ENCODE results near the gene ESYT1.

ESYT1 gene

GRCh38 chr12:56158926-56159461, 30.9 kb downstream of the ESYT1 start (continued):
- TF ChIP-seq, protein P1, sequence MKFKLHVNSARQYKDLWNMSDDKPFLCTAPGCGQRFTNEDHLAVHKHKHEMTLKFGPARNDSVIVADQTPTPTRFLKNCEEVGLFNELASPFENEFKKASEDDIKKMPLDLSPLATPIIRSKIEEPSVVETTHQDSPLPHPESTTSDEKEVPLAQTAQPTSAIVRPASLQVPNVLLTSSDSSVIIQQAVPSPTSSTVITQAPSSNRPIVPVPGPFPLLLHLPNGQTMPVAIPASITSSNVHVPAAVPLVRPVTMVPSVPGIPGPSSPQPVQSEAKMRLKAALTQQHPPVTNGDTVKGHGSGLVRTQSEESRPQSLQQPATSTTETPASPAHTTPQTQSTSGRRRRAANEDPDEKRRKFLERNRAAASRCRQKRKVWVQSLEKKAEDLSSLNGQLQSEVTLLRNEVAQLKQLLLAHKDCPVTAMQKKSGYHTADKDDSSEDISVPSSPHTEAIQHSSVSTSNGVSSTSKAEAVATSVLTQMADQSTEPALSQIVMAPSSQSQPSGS (tag by site-specific recombination; IDR thresholded peaks at IDR 0.05; ENCODE audit: low read depth): no peak
- no peak for TF ChIP-seq WT1 (tag by site-specific recombination; IDR thresholded peaks at IDR 0.05)
- TF ChIP-seq, protein P2, sequence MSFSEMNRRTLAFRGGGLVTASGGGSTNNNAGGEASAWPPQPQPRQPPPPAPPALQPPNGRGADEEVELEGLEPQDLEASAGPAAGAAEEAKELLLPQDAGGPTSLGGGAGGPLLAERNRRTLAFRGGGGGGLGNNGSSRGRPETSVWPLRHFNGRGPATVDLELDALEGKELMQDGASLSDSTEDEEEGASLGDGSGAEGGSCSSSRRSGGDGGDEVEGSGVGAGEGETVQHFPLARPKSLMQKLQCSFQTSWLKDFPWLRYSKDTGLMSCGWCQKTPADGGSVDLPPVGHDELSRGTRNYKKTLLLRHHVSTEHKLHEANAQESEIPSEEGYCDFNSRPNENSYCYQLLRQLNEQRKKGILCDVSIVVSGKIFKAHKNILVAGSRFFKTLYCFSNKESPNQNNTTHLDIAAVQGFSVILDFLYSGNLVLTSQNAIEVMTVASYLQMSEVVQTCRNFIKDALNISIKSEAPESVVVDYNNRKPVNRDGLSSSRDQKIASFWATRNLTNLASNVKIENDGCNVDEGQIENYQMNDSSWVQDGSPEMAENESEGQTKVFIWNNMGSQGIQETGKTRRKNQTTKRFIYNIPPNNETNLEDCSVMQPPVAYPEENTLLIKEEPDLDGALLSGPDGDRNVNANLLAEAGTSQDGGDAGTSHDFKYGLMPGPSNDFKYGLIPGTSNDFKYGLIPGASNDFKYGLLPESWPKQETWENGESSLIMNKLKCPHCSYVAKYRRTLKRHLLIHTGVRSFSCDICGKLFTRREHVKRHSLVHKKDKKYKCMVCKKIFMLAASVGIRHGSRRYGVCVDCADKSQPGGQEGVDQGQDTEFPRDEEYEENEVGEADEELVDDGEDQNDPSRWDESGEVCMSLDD (tag by site-specific recombination; IDR thresholded peaks at IDR 0.05): no peak
- TF ChIP-seq ZNF704 (tag by site-specific recombination; IDR thresholded peaks at IDR 0.05): no peak
- no peak for TF ChIP-seq ZNF623 (tag by site-specific recombination; IDR thresholded peaks at IDR 0.05)
- no peak for TF ChIP-seq ZNF530 (tag by site-specific recombination; IDR thresholded peaks at IDR 0.05; ENCODE audit: low read depth)
- 0 out of 2 replicates have a peak, but pooled peaks have one; percentile 40 for TF ChIP-seq PRDM1 (tag by site-specific recombination; IDR thresholded peaks at IDR 0.05)
- TF ChIP-seq RBAK (tag by site-specific recombination; IDR thresholded peaks at IDR 0.05): no peak
- TF ChIP-seq ZNF354C (tag by site-specific recombination; IDR thresholded peaks at IDR 0.05; ENCODE audit: borderline replicate concordance, low read depth): no peak
- no peak for TF ChIP-seq ZNF580 (tag by site-specific recombination; IDR thresholded peaks at IDR 0.05)
- no peak for TF ChIP-seq ZEB2 (tag by site-specific recombination; IDR thresholded peaks at IDR 0.05)
- TF ChIP-seq ZNF777 (tag by site-specific recombination; IDR thresholded peaks at IDR 0.05; ENCODE audit: borderline replicate concordance): no peak
- TF ChIP-seq MYNN (tag by site-specific recombination; IDR thresholded peaks at IDR 0.05; ENCODE audit: borderline replicate concordance): no peak
- no peak for TF ChIP-seq ZNF660 (tag by site-specific recombination; IDR thresholded peaks at IDR 0.05)
- TF ChIP-seq GLIS1 (tag by site-specific recombination; IDR thresholded peaks at IDR 0.05): 0 out of 2 replicates have a peak, but pooled peaks have one; percentile 21
- no peak for TF ChIP-seq ZNF157 (tag by site-specific recombination; IDR thresholded peaks at IDR 0.05)
- TF ChIP-seq, protein P3, sequence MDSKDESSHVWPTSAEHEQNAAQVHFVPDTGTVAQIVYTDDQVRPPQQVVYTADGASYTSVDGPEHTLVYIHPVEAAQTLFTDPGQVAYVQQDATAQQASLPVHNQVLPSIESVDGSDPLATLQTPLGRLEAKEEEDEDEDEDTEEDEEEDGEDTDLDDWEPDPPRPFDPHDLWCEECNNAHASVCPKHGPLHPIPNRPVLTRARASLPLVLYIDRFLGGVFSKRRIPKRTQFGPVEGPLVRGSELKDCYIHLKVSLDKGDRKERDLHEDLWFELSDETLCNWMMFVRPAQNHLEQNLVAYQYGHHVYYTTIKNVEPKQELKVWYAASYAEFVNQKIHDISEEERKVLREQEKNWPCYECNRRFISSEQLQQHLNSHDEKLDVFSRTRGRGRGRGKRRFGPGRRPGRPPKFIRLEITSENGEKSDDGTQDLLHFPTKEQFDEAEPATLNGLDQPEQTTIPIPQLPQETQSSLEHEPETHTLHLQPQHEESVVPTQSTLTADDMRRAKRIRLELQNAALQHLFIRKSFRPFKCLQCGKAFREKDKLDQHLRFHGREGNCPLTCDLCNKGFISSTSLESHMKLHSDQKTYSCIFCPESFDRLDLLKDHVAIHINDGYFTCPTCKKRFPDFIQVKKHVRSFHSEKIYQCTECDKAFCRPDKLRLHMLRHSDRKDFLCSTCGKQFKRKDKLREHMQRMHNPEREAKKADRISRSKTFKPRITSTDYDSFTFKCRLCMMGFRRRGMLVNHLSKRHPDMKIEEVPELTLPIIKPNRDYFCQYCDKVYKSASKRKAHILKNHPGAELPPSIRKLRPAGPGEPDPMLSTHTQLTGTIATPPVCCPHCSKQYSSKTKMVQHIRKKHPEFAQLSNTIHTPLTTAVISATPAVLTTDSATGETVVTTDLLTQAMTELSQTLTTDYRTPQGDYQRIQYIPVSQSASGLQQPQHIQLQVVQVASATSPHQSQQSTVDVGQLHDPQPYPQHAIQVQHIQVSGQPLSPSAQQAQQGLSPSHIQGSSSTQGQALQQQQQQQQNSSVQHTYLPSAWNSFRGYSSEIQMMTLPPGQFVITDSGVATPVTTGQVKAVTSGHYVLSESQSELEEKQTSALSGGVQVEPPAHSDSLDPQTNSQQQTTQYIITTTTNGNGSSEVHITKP (tag by site-specific recombination; IDR thresholded peaks at IDR 0.05): peak; percentile 61
- no peak for TF ChIP-seq ZNF785 (tag by site-specific recombination; IDR thresholded peaks at IDR 0.05)
- TF ChIP-seq ZNF426 (tag by site-specific recombination; IDR thresholded peaks at IDR 0.05): no peak
- TF ChIP-seq ZNF391 (tag by site-specific recombination; IDR thresholded peaks at IDR 0.05; ENCODE audit: borderline replicate concordance, low read depth): no peak
- no peak for TF ChIP-seq ZNF148 (tag by site-specific recombination; IDR thresholded peaks at IDR 0.05; ENCODE audit: borderline replicate concordance)
- TF ChIP-seq OVOL3 (tag by site-specific recombination; IDR thresholded peaks at IDR 0.05): no peak
- TF ChIP-seq, protein P4, sequence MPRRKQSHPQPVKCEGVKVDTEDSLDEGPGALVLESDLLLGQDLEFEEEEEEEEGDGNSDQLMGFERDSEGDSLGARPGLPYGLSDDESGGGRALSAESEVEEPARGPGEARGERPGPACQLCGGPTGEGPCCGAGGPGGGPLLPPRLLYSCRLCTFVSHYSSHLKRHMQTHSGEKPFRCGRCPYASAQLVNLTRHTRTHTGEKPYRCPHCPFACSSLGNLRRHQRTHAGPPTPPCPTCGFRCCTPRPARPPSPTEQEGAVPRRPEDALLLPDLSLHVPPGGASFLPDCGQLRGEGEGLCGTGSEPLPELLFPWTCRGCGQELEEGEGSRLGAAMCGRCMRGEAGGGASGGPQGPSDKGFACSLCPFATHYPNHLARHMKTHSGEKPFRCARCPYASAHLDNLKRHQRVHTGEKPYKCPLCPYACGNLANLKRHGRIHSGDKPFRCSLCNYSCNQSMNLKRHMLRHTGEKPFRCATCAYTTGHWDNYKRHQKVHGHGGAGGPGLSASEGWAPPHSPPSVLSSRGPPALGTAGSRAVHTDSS (tag by site-specific recombination; IDR thresholded peaks at IDR 0.05): no peak
- peak; percentile 51; the same call in 1 of the 2 replicates for TF ChIP-seq ZBTB20 (tag by site-specific recombination; IDR thresholded peaks at IDR 0.05)
- no peak for TF ChIP-seq ZNF214 (tag by site-specific recombination; IDR thresholded peaks at IDR 0.05; ENCODE audit: borderline replicate concordance)
- 0 out of 2 replicates have a peak, but pooled peaks have one; percentile 17 for TF ChIP-seq ZNF600 (tag by site-specific recombination; IDR thresholded peaks at IDR 0.05)
